ENCODE data around the gene CDC42BPB. TPM values are rescaled to one million over a fixed set of nuclear protein-coding genes. Genes with fewer than 3 reads are reported as not detected.

Gene CDC42BPB
- total RNA-seq (2022) (82.7 and 91.1 TPM in 2 replicates), Bru-seq, nascent RNA (percentile 76 among the genes with signal in this experiment), BruChase-seq, experiment 1, labeled RNA remaining after a 6-hour chase (percentile 84 among the genes with signal in this experiment), BruChase-seq, experiment 2, labeled RNA remaining after a 2-hour chase (percentile 78 among the genes with signal in this experiment)
- long read RNA-seq, partial matches to known transcripts: 3 of 7 reads
- long read RNA-seq, other reads (novel, unspliced or antisense): 4 of 7 reads

- BruUV-seq (replicated peaks): no TSS peak
- Mint-ChIP-seq H3K9me3 (ENCODE audit: unreplicated experiment) (no peaks in the 10 kb centered on the region), H3K36me3 (ENCODE audit: insufficient read depth, unreplicated experiment) (no peaks in the 10 kb centered on the region), H3K4me1 (ENCODE audit: insufficient read depth, unreplicated experiment) (peaks cover 18% of the 10 kb centered on the region), H3K4me3 (ENCODE audit: unreplicated experiment) (peak within 1 kb of the TSS; percentile 81), H3K27ac (ENCODE audit: low read depth, unreplicated experiment) (peak within 1 kb of the TSS; percentile 82), H3K27me3 (ENCODE audit: insufficient read depth, unreplicated experiment) (no peaks in the 10 kb centered on the region)
- POLR2A ChIA-PET: interaction anchor here (0.5 to 4.0 kb wide), 15 partner anchors 9 to 373 kb away, joined by 3 to 26 read pairs (median 4); no protein-coding TSS in a partner anchor
- peak; percentile 90 for DNase-seq (ENCODE audit: unreplicated experiment)
- CTCF ChIA-PET: interaction anchor here (1.5 kb wide), 1 partner anchor 10 kb away, joined by 5 read pairs; no protein-coding TSS in a partner anchor
- intact Hi-C loops (cut with micrococcal nuclease): loop anchor here (5.0 kb wide), 1 partner anchor 70 kb away; no protein-coding TSS in a partner anchor
- TF ChIP-seq CTCF (IDR thresholded peaks at IDR 0.05; ENCODE audit: unreplicated experiment): no peak
Observed at GRCh38 chr14:103057372-103058163, at the start of gene CDC42BPB. Gene CDC42BPB, minus strand, starts transcription at chr14:103057549. Its CDS starts 376 bp downstream, at chr14:103057173.

- peaks cover 10% of the 10 kb centered on the region for H3K4me1 Mint-ChIP-seq (ENCODE audit: insufficient read depth, unreplicated experiment)
- H3K27me3 Mint-ChIP-seq (ENCODE audit: insufficient read depth, unreplicated experiment): peaks cover 13% of the 10 kb centered on the region
- no peak overlapping the region for H3K4me3 Mint-ChIP-seq (ENCODE audit: unreplicated experiment)
- intact Hi-C loops (cut with micrococcal nuclease): loop anchor here (1.0 to 5.0 kb wide), 3 partner anchors 37 to 188 kb away; no protein-coding TSS in a partner anchor
- no peaks in the 10 kb centered on the region for H3K9me3 Mint-ChIP-seq (ENCODE audit: unreplicated experiment)
- no peak overlapping the region for H3K27ac Mint-ChIP-seq (ENCODE audit: low read depth, unreplicated experiment)
- no peak for TF ChIP-seq CTCF (IDR thresholded peaks at IDR 0.05; ENCODE audit: unreplicated experiment)
- no peak for DNase-seq (ENCODE audit: unreplicated experiment)
- POLR2A ChIA-PET: interaction anchor here (0.6 to 3.0 kb wide), 8 partner anchors 175 to 1706 kb away, joined by 3 to 19 read pairs (median 4); partner anchors contain the start of gene EIF5
- no TSS peak for BruUV-seq (replicated peaks)
- no peaks in the 10 kb centered on the region for H3K36me3 Mint-ChIP-seq (ENCODE audit: insufficient read depth, unreplicated experiment)
- CTCF ChIA-PET: interaction anchor here (0.6 to 4.5 kb wide), 57 partner anchors 9 to 1589 kb away, joined by 3 to 166 read pairs (median 5); no protein-coding TSS in a partner anchor
Observed at GRCh38 chr14:103105580-103106150, 48.3 kb upstream of the CDC42BPB start.

- intact Hi-C loops (cut with micrococcal nuclease): loop anchor here (1.0 to 5.0 kb wide), 3 partner anchors 37 to 188 kb away; no protein-coding TSS in a partner anchor
- DNase-seq (ENCODE audit: unreplicated experiment): peak; percentile 59
- peak; percentile 94 for TF ChIP-seq CTCF (IDR thresholded peaks at IDR 0.05; ENCODE audit: unreplicated experiment)
- no TSS peak for BruUV-seq (replicated peaks)
- no peaks in the 10 kb centered on the region for H3K9me3 Mint-ChIP-seq (ENCODE audit: unreplicated experiment)
- H3K4me1 Mint-ChIP-seq (ENCODE audit: insufficient read depth, unreplicated experiment): peaks cover 8% of the 10 kb centered on the region
- H3K4me3 Mint-ChIP-seq (ENCODE audit: unreplicated experiment): no peak overlapping the region
- H3K27ac Mint-ChIP-seq (ENCODE audit: low read depth, unreplicated experiment): no peak overlapping the region
- H3K36me3 Mint-ChIP-seq (ENCODE audit: insufficient read depth, unreplicated experiment): no peaks in the 10 kb centered on the region
- H3K27me3 Mint-ChIP-seq (ENCODE audit: insufficient read depth, unreplicated experiment): peaks cover 13% of the 10 kb centered on the region
- POLR2A ChIA-PET: interaction anchor here (0.8 to 3.0 kb wide), 10 partner anchors 26 to 229 kb away, joined by 3 to 19 read pairs (median 4); partner anchors contain the start of gene EIF5
- CTCF ChIA-PET: interaction anchor here (0.6 to 4.5 kb wide), 72 partner anchors 8 to 1664 kb away, joined by 3 to 166 read pairs (median 5); no protein-coding TSS in a partner anchor
Observed at GRCh38 chr14:103104654-103105452, 47.5 kb upstream of the CDC42BPB start.

All from MCF 10A (cell line).